Smooth muscle cell (in vitro differentiated cells): ENCODE measurements around the gene ZGLP1. TPM values are rescaled to one million over a fixed set of nuclear protein-coding genes. Genes with fewer than 3 reads are reported as not detected.

Experiments
- DNase-seq: peaks from one replicate; lab custom pipeline; 2025; ENCODE audit not compliant: unreplicated experiment; lab: John Stamatoyannopoulos, UW
- H2AFZ ChIP-seq: fragments of 200-600 bp; sonication (generic); 2 replicates; pipeline ENCODE4 v1.6.0; 2016; ENCODE audit warnings: antibody characterized with exemption, low read depth, mild to moderate bottlenecking
- H3F3A ChIP-seq: fragments of 200-600 bp; sonication (generic); 2 replicates; pipeline ENCODE4 v1.6.0; 2017; ENCODE audit warnings: antibody characterized with exemption, low read depth
- H3K27ac ChIP-seq: fragments of 200-600 bp; sonication (generic); 2 replicates; pipeline ENCODE4 v1.5.1; 2016; ENCODE audit warnings: low read depth, mild to moderate bottlenecking
- H3K27me3 ChIP-seq: fragments of 200-600 bp; sonication (generic); 2 replicates; pipeline ENCODE4 v1.6.1; 2016; ENCODE audit warnings: low read depth, mild to moderate bottlenecking
- H3K36me3 ChIP-seq: fragments of 200-600 bp; sonication (generic); 2 replicates; pipeline ENCODE4 v1.5.1; 2016; ENCODE audit warnings: low read depth
- H3K4me1 ChIP-seq: fragments of 200-600 bp; sonication (generic); 2 replicates; pipeline ENCODE4 v1.5.1; 2016; ENCODE audit warnings: low read depth
- H3K4me2 ChIP-seq: fragments of 200-600 bp; sonication (generic); 2 replicates; pipeline ENCODE4 v1.6.0; 2016; ENCODE audit warnings: mild to moderate bottlenecking
- H3K4me3 ChIP-seq: fragments of 200-600 bp; sonication (generic); 2 replicates; pipeline ENCODE4 v1.5.1; 2016; ENCODE audit warnings: mild to moderate bottlenecking
- H3K79me2 ChIP-seq: fragments of 200-600 bp; sonication (generic); 2 replicates; pipeline ENCODE4 v1.6.0; 2016; ENCODE audit warnings: low read depth, mild to moderate bottlenecking
- H3K9ac ChIP-seq: fragments of 200-600 bp; sonication (generic); 2 replicates; pipeline ENCODE4 v1.6.0; 2016; ENCODE audit warnings: low read depth
- H3K9me3 ChIP-seq: fragments of 200-600 bp; sonication (generic); replicated peaks from 2 replicates; pipeline ENCODE4 v1.5.1; 2016; ENCODE audit warnings: low read depth
- H4K20me1 ChIP-seq: fragments of 200-600 bp; sonication (generic); 2 replicates; pipeline ENCODE4 v1.6.0; 2016; ENCODE audit warnings: low read depth
- CTCF ChIP-seq: fragments of 200-600 bp; sonication (generic); IDR thresholded peaks from 2 replicates; pipeline ENCODE4 v1.5.1; 2017; ENCODE audit warnings: borderline replicate concordance, mild to moderate bottlenecking, antibody characterized with exemption; ENCODE audit not compliant: insufficient read depth, poor library complexity, severe bottlenecking
- WGBS: methylation state at CpG from one replicate; pipeline ENCODE4 v1.1.7; 2016; ENCODE audit warnings: low lambda C conversion rate; 5-methylcytosine and 5-hydroxymethylcytosine counted together
- polyA plus RNA-seq: library from polyadenylated mRNA; unstranded; fragments of >200 nt; fragmentation: Nextera tagmentation; extraction: Ambion mirVana; gene quantifications from 2 replicates; pipeline ENCODE4 v1.2.1, GENCODE V29; 2016
- total RNA-seq: library from RNA; depleted of rRNA; stranded (reverse); fragments of >200 nt; gene quantifications from 2 replicates; pipeline ENCODE4 v1.2.3, GENCODE V29; 2014

The ZGLP1 gene
- 2.9 TPM in 1 of 2 replicates, not detected in the other for total RNA-seq
- 4.8 and 6.1 TPM in 2 replicates for polyA plus RNA-seq

- no peaks in the 10 kb centered on the region for H3F3A ChIP-seq
- H4K20me1 ChIP-seq = no peaks in the 10 kb centered on the region
- TF ChIP-seq CTCF = no peak
- no peaks in the 10 kb centered on the region for H3K27me3 ChIP-seq
- no peak within 1 kb of the TSS for H3K9ac ChIP-seq
- DNase-seq = no peak
- H3K4me2 ChIP-seq = no peak within 1 kb of the TSS
- H3K4me1 ChIP-seq = peaks cover under 1% of the 10 kb centered on the region
- 96% methylated on average over 22 of the region's 24 CpGs for WGBS
- H3K4me3 ChIP-seq = no peak within 1 kb of the TSS
- no peak within 1 kb of the TSS for H2AFZ ChIP-seq
- H3K9me3 ChIP-seq = no peaks in the 10 kb centered on the region
- H3K36me3 ChIP-seq = no peaks in the 10 kb centered on the region
- no peaks in the 10 kb centered on the region for H3K79me2 ChIP-seq
- H3K27ac ChIP-seq = no peak within 1 kb of the TSS
These were observed at the start of gene ZGLP1 for GRCh38 chr19:10309423-10309822. TSS of gene ZGLP1 (minus strand) at chr19:10309815.

DNA sequence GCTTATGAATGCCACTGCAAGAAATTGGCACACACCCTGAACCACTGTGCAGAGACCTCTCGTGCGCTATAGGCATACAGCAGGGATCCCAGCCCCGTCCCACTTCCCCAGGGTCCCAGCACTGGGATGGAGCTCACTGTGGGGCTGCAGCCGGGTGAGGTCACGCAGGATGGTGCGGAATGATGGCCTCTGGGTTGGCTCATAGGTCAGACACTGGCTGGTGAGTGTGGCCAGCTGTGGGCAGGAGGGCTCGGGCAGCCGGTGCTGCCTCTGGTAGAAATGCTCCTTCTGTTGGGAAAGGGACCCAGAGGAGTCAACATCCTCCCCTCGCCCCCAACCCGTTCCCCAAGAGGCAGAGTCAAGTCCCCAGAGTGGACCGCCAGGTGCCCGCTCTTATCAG lies 46.8 kb upstream of the ZGLP1 start:
- DNase-seq = no peak
- H3K79me2 ChIP-seq = no peaks in the 10 kb centered on the region
- no peaks in the 10 kb centered on the region for H3K27me3 ChIP-seq
- 98% methylated on average over 12 of the region's 12 CpGs for WGBS
- H3K4me2 ChIP-seq = no peak overlapping the region
- no peaks in the 10 kb centered on the region for H3F3A ChIP-seq
- TF ChIP-seq CTCF = no peak
- H3K9ac ChIP-seq = no peak overlapping the region
- H3K36me3 ChIP-seq = no peaks in the 10 kb centered on the region
- no peak overlapping the region for H3K4me3 ChIP-seq
- no peak overlapping the region for H3K27ac ChIP-seq
- H3K9me3 ChIP-seq = no peaks in the 10 kb centered on the region
- H2AFZ ChIP-seq = no peak overlapping the region
- H4K20me1 ChIP-seq = peaks cover 5% of the 10 kb centered on the region
- H3K4me1 ChIP-seq = peaks cover 9% of the 10 kb centered on the region

DNA sequence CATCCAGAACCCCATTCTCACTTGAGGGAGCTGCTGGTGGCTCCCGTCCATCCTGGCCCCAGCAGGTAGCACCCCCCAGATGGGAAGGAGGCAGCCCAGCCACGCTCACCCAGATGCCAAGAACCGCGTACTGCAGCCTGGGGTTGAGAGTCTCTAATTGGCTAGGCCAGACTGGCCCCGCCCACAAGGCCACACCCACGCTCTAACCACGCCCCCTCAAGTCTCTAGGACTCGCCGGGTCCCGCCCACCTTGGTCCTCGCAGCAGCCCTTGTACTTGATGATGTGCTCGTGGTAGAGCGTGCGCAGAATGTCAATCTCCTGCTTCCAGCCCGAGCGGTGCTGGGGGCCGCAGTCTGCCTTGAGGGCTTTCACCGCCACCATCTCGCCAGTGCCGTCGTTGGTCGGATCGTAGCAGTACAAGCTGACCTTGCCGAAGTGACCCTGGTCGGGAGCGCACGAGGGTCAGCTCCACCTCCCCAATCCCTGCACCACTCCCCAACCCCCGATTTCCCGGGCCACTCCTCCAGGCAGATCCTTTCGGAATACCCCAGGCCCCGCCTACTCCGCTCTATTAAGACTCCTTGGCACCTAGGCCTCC lies 44.3 kb upstream of the ZGLP1 start:
- no peak overlapping the region for H3K4me3 ChIP-seq
- no peak overlapping the region for H3K27ac ChIP-seq
- 49% methylated on average over 27 of the region's 32 CpGs for WGBS
- no peaks in the 10 kb centered on the region for H3F3A ChIP-seq
- H3K9ac ChIP-seq = no peak overlapping the region
- TF ChIP-seq CTCF = no peak
- H3K4me1 ChIP-seq = peaks cover 9% of the 10 kb centered on the region
- DNase-seq = no peak
- H3K79me2 ChIP-seq = no peaks in the 10 kb centered on the region
- peaks cover 5% of the 10 kb centered on the region for H4K20me1 ChIP-seq
- H3K4me2 ChIP-seq = no peak overlapping the region
- no peaks in the 10 kb centered on the region for H3K9me3 ChIP-seq
- H3K36me3 ChIP-seq = no peaks in the 10 kb centered on the region
- no peaks in the 10 kb centered on the region for H3K27me3 ChIP-seq
- no peak overlapping the region for H2AFZ ChIP-seq
